Caco-2 (cell line): ENCODE measurements around the gene CATSPER3. TPM values are rescaled to one million over a fixed set of nuclear protein-coding genes. Genes with fewer than 3 reads are reported as not detected.

Source experiments
- BruUV-seq: library from RNA; stranded (reverse); fragments of 400-500 nt; replicated peaks from 2 replicates; lab custom pipeline; 2021; lab: Mats Ljungman, UMichigan
- CTCF ChIA-PET: fragments of 300-600 bp; sonication (Branson Sonifier 250); formaldehyde crosslinking; loops from one replicate; lab custom pipeline; 2022; ENCODE audit warnings: antibody characterized with exemption; lab: Charles Lee
- POLR2A ChIA-PET: fragments of 300-600 bp; sonication (Branson Sonifier 250); formaldehyde crosslinking; loops from one replicate; lab custom pipeline; 2022; ENCODE audit warnings: antibody characterized with exemption; lab: Charles Lee
- DNase-seq, 2 experiments: peaks; one replicate each; pipeline versions ENCODE4 v3.0.0 to v3.0.0-alpha.2; 2020 to 2022
- H3K27me3 ChIP-seq: replicated peaks from 2 replicates; pipeline ENCODE4 v1.6.0; 2011; ENCODE audit warnings: low read length; ENCODE audit not compliant: control insufficient read depth, insufficient read depth
- H3K36me3 ChIP-seq: 2 replicates; pipeline ENCODE4 v1.5.1; 2011; ENCODE audit warnings: low read length; ENCODE audit not compliant: control insufficient read depth, insufficient read depth
- H3K4me1 ChIP-seq: fragments of 250-450 bp; sonication (Bioruptor Pico); 2 replicates; pipeline ENCODE4 v1.5.1; 2020; ENCODE audit warnings: mild to moderate bottlenecking
- H3K4me3 ChIP-seq: 2 replicates; pipeline ENCODE4 v1.5.1; 2011; ENCODE audit warnings: low read depth, mild to moderate bottlenecking, control low read depth, low read length
- H3K9me3 ChIP-seq: fragments of 250-450 bp; sonication (Bioruptor Pico); 2 replicates; pipeline ENCODE4 v1.5.1; 2020; ENCODE audit warnings: mild to moderate bottlenecking, moderate library complexity
- H3K27ac Mint-ChIP-seq: one replicate; pipeline ENCODE4 v1.8.0; 2022; ENCODE audit warnings: mixed read lengths; ENCODE audit not compliant: unreplicated experiment
- H3K27me3 Mint-ChIP-seq: one replicate; pipeline ENCODE4 v1.8.0; 2022; ENCODE audit warnings: mixed read lengths; ENCODE audit not compliant: insufficient read depth, unreplicated experiment
- H3K36me3 Mint-ChIP-seq: one replicate; pipeline ENCODE4 v1.8.0; 2022; ENCODE audit warnings: mild to moderate bottlenecking, mixed read lengths; ENCODE audit not compliant: insufficient read depth, unreplicated experiment
- H3K4me1 Mint-ChIP-seq: one replicate; pipeline ENCODE4 v1.8.0; 2022; ENCODE audit warnings: low read depth, mixed read lengths; ENCODE audit not compliant: unreplicated experiment
- H3K4me3 Mint-ChIP-seq: one replicate; pipeline ENCODE4 v1.8.0; 2022; ENCODE audit warnings: mild to moderate bottlenecking, moderate library complexity, mixed read lengths; ENCODE audit not compliant: unreplicated experiment
- H3K9me3 Mint-ChIP-seq: one replicate; pipeline ENCODE4 v1.8.0; 2022; ENCODE audit warnings: mixed read lengths; ENCODE audit not compliant: unreplicated experiment
- CTCF ChIP-seq, 2 experiments: fragments of 200-600 bp in 1 of 2; IDR thresholded peaks; 1 replicate in 1 of 2; 2 replicates in 1 of 2; pipeline versions ENCODE4 v1.5.1 to v1.8.0; 2011 to 2022; ENCODE audit warnings: antibody characterized with exemption in 1 of 2, control low read depth in 1 of 2, inconsistent platforms in 1 of 2, low read depth in 1 of 2, low read length in 1 of 2, mild to moderate bottlenecking in 1 of 2, moderate library complexity in 1 of 2; ENCODE audit not compliant: insufficient read depth in 1 of 2, severe bottlenecking in 1 of 2, unreplicated experiment in 1 of 2
- intact Hi-C: fragments of 100-400 bp; cut with micrococcal nuclease; formaldehyde crosslinking; loops from one replicate; pipeline ENCODE4 v1.10.0; 2022; ENCODE audit not compliant: unreplicated experiment
- total RNA-seq: library from RNA; stranded (reverse); gene quantifications from 2 replicates; pipeline ENCODE4 v1.2.3, GENCODE V29; 2022

Gene CATSPER3
- total RNA-seq, 1 experiment from 2014 or later, result 0.61 TPM

DNA sequence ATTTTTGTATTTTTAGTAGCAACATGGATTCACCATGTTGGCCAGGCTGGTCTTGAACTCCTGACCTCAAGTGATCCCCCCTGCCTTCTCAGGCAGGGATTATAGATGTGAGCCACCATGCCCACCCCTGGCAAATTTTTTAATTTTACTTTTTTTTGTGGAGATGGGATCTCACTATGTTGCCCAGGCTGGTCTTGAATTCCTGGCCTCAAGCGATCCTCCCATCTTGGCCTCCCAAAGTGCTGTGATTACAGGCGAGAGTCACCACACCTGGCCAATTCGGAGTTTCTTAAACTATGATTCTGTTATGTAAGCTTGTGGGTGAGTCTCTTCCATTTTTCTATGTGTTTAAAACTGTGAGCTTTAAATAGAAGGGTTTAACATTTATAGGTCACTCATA, 35.2 kb upstream of the CATSPER3 start:
- intact Hi-C loops, result no loop called here
- no peak for DNase-seq
- peaks cover 7% of the 10 kb centered on the region for H3K36me3 Mint-ChIP-seq
- POLR2A ChIA-PET, result no interaction called here
- no peak for TF ChIP-seq CTCF (IDR thresholded peaks at IDR 0.05; ENCODE audit: insufficient read depth in 1 of 2, low read depth in 1 of 2, low read length in 1 of 2, severe bottlenecking in 1 of 2, unreplicated experiment in 1 of 2)
- Histone ChIP-seq H3K4me3 (no peak overlapping the region), H3K4me1 (no peaks in the 10 kb centered on the region), H3K9me3 (no peaks in the 10 kb centered on the region), H3K36me3 (no peaks in the 10 kb centered on the region), H3K27me3 (no peaks in the 10 kb centered on the region)
- no TSS peak for BruUV-seq
- H3K27me3 Mint-ChIP-seq, result no peaks in the 10 kb centered on the region
- H3K4me3 Mint-ChIP-seq, result no peak overlapping the region
- CTCF ChIA-PET, result no interaction called here
- no peaks in the 10 kb centered on the region for H3K9me3 Mint-ChIP-seq
- no peak overlapping the region for H3K27ac Mint-ChIP-seq
- H3K4me1 Mint-ChIP-seq, result no peaks in the 10 kb centered on the region

DNA sequence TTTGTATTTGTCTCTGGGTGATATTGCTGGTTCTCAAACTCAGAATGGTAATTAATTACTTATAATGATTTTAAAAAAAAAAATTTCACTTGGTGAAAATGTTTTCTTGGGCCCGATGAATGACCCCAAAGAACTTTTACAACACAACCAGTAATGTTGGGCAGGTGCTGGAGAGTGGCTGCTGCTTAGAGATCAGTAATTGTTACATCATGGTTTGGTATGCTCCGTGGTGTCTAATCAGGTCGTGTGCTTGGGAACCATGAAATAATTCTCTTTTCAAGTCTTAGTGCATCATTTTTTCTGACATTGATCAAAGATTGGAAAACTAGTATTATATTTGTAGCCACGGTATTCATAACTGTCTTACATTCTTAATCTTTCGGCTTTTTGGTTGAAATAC, 33.5 kb upstream of the CATSPER3 start:
- H3K4me3 Mint-ChIP-seq, result no peak overlapping the region
- H3K4me3 ChIP-seq, result no peak overlapping the region
- ChIA-PET POLR2A (no interaction called here), CTCF (no interaction called here)
- no peak for DNase-seq
- H3K9me3 ChIP-seq, result no peaks in the 10 kb centered on the region
- no peaks in the 10 kb centered on the region for H3K36me3 ChIP-seq
- TF ChIP-seq CTCF (IDR thresholded peaks at IDR 0.05; ENCODE audit: insufficient read depth in 1 of 2, low read depth in 1 of 2, low read length in 1 of 2, severe bottlenecking in 1 of 2, unreplicated experiment in 1 of 2), result no peak
- H3K27me3 Mint-ChIP-seq, result no peaks in the 10 kb centered on the region
- H3K27ac Mint-ChIP-seq, result no peak overlapping the region
- no peaks in the 10 kb centered on the region for H3K9me3 Mint-ChIP-seq
- no peaks in the 10 kb centered on the region for H3K27me3 ChIP-seq
- BruUV-seq, result no TSS peak
- peaks cover 3% of the 10 kb centered on the region for H3K36me3 Mint-ChIP-seq
- intact Hi-C loops, result no loop called here
- no peaks in the 10 kb centered on the region for H3K4me1 ChIP-seq
- H3K4me1 Mint-ChIP-seq, result no peaks in the 10 kb centered on the region

DNA sequence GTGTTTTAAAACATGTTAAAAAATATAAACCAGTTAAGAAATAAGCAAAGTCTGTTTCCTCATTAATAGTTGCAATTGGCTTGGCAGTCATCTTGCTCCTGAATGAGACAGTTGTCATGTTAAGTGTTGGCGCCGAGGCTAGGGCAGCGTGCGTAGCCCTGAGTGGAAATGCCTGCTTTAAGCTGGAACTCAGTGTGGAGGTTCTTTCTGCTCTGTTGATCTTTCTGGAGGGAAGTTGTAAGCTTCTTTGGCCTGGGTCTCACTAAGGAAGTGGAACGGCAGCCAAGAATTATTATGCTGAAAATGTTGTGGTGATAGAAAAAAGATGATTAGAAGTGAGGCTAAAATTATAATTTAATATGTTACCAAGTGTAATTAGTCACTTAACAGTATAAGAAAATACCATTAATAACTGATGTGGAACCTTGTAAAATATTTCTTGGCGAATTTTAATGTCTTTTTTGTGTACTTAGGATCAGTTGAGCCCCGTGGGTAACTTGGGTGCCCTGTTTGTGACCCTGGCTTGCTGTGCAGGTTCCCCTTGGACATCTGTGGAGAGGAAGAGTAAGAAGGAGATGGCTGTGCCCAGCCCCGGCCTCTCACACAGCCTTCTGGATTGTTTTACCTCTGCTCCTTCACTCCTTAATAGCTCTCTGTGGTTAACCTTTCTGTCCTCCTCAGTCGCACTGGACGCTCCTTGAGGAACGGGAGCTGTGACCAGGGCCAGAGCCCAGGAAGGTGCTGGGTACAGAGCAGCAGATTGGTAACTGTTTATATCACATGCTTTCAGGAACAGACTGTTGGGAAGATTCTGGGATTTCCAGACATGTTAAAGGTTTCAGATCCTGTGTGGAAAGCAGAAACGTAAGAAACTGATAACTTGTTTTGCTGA, 31.8 kb upstream of the CATSPER3 start:
- no peaks in the 10 kb centered on the region for H3K27me3 ChIP-seq
- intact Hi-C loops, result no loop called here
- no peak overlapping the region for H3K4me3 Mint-ChIP-seq
- no peak overlapping the region for H3K27ac Mint-ChIP-seq
- DNase-seq, result no peak
- peaks cover 13% of the 10 kb centered on the region for H3K36me3 Mint-ChIP-seq
- ChIA-PET CTCF (no interaction called here), POLR2A (no interaction called here)
- no peaks in the 10 kb centered on the region for H3K4me1 ChIP-seq
- H3K9me3 Mint-ChIP-seq, result no peaks in the 10 kb centered on the region
- TF ChIP-seq CTCF (IDR thresholded peaks at IDR 0.05; ENCODE audit: insufficient read depth in 1 of 2, low read depth in 1 of 2, low read length in 1 of 2, severe bottlenecking in 1 of 2, unreplicated experiment in 1 of 2), result no peak
- H3K4me1 Mint-ChIP-seq, result no peaks in the 10 kb centered on the region
- H3K4me3 ChIP-seq, result no peak overlapping the region
- no peaks in the 10 kb centered on the region for H3K36me3 ChIP-seq
- BruUV-seq, result no TSS peak
- H3K27me3 Mint-ChIP-seq, result no peaks in the 10 kb centered on the region
- H3K9me3 ChIP-seq, result no peaks in the 10 kb centered on the region
